ENCODE results near the gene FITM1. TPM values are rescaled to one million over a fixed set of nuclear protein-coding genes. Genes with fewer than 3 reads are reported as not detected.

Gene FITM1
- total RNA-seq, 1 donor from 2014 or later: 0.51 TPM

DNA sequence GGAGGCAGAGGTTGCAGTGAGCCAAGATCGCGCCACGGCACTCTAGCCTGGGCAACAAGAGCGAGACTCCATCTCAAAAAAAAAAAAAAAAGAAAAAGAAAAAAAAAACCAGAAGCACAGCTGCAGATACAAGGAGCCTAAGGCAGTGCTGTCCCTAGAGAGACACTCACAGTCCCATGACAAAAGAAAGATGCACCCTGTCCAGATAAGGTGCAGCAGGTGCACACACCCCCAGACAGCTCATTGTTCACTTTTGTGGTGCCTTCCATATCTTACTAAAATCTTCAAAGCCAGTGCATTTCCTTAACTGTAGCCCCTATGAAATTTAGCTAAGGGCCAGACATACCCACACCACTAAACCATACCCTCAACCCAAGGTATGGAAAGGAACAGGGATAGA is 8.0 kb upstream of the FITM1 start:
- DNase-seq: no peak

DNA sequence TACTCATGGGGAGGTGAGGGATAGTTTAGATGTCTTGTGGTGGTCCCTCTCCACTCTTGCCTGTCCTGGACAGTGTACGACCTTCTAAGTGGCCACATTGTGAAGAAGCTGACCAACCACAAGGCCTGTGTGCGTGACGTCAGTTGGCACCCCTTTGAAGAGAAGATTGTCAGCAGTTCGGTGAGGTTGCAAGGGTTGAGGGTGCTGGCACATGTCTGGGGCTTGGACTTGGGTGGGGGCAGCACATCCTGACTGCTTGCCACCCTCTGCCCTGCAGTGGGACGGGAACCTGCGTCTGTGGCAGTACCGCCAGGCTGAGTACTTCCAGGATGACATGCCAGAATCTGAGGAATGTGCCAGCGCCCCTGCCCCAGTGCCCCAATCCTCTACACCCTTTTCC is 7.6 kb upstream of the FITM1 start:
- no peak for DNase-seq

DNA sequence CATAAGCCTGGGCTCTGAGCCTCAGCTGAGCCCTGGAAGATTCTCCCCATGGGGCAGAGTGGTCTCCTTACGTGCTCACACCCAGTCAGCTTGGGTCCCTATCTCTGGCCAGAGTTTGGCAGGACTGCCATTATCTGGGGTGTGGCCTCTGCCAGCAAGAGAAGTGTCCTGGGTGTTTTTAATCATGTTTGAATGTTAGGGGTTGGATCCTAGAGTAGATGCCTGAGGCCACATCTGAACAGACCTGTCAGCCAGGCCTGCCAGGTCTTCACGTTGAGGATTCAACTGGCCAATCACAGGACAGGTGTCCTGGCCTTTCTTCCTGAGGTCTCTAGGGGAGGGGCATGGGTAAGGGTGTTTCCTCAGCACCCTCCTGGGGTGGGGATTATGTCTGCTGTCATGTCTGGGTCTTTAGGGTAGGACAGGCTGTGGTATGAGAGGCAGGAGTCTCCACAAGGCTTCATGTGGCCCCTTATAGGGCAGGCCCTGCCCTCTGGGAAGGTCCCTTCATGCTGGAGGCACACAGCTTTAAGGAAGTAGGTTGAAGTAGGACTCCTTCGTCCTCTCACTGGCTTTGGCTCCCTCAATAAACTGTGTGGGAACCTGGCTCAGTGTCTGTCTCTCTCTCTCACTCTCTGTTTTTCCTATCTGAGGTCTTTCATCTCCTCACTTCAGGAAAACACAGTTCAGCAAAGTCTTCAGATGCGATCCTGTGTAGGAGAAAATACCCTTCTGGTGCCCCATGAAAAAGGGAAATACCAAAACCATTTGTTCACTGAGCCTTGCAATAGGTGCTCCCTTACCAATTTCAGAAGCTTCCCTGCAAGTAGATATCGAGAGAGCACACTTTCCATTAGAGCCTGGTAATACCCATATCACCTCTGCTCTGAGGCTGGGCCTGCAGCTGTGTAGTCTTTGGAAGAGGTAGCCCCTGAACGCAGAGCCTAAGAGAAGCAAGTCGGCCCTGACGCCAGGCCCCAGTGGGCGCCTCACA is 6.7 kb upstream of the FITM1 start:
- no peak for DNase-seq

DNA sequence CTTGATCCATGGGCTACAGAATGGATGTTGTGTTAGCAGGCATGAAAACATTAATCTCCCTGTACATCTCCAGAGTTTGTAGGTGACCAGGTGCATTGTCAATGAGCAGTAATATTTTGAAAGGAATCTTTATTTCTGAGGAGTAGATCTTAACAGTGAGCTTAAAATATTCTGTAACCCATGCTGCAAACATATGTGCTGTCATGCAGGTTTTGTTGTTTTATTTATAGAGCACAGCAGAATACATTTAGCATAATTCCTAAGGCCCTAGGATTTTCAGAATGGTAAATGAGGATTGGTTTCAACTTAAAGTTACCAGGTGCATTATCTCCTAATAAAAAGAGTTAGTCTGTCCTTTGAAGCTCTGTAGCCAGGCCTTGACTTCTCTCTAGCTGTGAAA is 3.5 kb upstream of the FITM1 start:
- no peak for DNase-seq

DNA sequence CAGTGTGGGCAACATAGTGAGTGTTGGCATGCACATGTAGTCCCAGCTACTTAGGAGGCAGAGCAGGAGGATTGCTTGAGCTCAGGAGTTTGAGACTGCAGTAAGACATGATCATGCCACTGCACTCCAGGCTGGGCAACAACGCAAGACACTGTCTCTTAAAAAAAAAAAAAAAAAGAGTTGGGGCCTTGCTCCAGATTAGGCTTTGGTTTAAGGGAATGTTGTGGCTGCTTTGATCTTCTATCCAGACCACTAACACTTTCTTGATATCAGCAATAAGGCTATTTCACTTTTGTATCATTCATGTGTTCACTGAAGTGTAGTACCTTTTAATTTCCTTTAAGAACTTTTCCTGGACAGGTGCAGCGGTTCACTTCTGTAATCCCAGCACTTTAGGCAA is 2.8 kb upstream of the FITM1 start:
- DNase-seq: no peak

DNA sequence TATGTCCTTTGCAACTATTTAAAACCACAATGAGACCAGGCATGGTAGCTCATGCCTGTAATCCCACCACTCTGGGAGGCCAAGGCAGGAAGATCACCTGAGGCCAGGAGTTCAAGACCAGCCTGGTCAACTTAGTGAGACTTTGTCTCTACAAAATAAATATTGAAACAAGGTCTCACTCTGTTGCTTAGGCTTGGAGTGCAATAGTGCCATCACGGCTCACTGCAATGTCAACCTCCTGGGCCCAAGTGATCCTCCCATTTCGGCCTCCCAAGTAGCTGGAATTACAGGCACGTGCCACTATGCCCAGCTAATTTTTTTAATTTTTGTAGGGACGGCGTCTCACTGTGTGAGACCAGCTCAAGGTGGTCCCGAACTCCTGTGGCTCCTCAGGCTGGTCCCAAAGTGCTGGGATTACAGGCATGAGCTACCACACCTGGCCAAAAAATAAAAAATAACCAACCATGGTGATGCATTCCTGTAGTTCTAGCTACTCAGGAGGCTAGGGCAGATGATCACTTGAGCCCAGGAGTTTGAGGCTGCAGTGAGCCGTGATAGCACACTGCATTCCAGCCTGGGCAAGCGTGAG is 955 bp upstream of the FITM1 start:
- DNase-seq: no peak

DNA sequence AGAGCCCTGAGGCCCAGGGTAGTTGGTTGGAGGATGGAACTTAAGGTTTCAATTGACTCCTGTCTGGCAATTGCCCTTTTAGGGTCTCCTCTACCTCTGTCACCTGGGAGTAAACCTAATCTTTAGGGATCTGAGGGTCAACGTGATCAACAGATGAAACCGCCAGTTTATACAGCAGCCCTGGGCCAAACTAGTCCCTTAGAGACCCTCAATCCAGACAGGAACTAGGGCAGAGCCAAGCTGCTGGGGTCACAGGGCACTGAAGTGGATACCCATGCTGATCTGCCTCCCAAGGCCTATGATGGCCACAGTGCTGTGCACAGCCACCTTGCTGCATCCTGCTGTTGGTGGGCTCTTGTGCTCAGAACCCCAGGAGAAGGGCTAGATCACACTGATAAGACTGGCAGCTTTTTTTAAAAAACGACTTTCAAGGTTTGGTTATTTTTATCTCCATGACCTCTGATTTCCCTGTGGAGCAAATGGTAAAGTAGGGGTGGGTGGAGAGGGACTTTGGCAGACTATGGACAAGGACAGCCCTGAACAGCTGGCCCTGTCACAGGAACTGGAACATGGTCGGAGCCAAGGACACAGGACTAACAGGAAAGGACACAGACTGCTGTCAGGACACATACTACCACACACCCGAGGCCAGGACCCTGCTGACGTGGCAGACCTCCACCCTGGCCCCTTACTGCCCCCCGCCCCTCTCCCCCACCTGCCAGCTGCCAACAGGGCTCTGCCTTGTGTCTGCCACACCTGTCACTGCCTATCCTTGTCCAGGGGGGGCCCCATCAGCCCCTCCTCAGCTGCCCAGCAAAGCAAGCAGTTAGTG is 474 bp downstream of the FITM1 start:
- no peak for DNase-seq

DNA sequence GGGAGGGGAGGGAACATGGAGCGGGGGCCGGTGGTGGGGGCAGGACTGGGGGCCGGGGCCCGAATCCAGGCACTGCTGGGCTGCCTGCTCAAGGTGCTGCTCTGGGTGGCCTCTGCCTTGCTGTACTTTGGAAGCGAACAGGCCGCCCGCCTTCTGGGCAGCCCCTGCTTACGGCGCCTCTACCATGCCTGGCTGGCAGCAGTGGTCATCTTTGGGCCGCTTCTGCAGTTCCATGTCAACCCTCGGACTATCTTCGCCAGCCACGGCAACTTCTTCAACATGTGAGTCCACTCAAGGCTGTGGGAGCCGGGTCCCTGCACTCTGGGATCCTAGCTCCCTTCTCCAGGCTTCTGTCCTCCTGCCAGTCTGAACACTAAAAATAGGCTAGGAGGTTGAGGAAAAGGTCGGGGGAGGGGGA is 1.1 kb downstream of the FITM1 start:
- no peak for DNase-seq

DNA sequence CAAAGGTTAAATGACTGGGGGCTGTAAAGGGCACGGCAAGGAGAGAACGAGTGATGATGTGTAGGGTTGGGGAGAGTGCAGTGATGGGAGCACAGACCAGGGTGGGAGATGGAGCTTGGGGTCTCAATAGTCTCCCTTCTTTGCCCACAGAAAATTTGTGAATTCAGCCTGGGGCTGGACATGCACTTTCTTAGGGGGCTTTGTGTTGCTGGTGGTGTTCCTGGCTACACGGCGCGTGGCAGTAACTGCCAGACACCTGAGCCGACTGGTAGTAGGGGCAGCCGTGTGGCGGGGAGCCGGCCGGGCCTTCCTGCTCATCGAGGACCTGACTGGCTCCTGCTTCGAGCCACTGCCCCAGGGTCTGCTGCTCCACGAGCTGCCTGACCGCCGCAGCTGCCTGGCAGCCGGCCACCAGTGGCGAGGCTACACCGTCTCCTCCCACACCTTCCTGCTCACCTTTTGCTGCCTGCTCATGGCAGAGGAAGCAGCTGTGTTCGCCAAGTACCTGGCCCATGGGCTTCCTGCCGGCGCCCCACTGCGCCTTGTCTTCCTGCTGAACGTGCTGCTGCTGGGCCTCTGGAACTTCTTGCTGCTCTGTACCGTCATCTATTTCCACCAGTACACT is 1.7 kb downstream of the FITM1 start:
- no peak for DNase-seq

DNA sequence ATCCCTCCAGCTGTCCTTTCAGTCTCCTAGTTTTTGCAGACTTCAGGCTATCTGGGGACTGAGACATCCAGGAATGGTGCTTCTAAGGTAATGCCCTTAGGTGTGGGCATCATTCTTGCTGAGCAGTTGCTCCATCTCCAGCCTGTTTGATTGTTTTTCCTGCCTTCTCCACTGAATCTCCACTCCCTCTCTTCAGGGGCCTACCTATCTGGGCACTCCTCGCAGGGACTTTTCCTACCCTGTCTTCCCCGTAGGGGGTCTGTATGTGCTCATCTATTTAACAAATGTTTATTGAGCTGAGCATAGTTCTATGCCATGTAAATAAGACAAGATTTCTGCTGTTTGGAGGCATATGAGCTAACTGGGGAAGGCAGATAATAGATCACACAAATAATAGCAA is 2.5 kb downstream of the FITM1 start:
- no peak for DNase-seq

DNA sequence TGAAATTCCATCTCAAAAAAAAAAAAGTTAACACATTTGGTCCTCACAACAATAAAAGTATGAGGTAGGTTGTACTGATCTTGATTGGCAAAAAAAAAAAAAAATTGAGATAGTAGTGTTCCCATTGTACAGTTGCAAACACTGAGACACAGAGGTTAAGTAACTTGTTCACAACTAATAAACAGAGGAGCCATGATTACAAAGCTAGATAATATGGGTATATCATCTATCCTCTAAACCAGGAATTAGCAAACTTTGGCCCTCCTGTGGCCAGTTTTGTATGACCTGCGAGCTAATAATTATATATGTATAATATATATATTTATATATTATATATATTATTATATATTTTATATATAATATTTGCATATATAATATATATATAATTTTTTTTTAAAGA is 3.3 kb downstream of the FITM1 start:
- DNase-seq: no peak

DNA sequence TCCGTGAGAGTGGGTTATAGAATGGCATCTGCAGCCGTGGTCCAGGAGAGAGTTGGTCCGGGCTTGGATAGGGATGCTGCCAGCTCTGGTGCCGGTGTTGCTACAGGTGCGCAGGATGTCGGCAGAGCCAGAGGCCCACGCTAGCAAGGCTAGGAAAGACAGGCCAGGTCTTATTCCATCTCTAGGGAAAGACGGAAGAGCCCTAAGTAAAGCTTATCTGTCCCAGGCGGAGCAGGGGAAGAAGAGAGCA is 5.0 kb downstream of the FITM1 start:
- no peak for DNase-seq

DNA sequence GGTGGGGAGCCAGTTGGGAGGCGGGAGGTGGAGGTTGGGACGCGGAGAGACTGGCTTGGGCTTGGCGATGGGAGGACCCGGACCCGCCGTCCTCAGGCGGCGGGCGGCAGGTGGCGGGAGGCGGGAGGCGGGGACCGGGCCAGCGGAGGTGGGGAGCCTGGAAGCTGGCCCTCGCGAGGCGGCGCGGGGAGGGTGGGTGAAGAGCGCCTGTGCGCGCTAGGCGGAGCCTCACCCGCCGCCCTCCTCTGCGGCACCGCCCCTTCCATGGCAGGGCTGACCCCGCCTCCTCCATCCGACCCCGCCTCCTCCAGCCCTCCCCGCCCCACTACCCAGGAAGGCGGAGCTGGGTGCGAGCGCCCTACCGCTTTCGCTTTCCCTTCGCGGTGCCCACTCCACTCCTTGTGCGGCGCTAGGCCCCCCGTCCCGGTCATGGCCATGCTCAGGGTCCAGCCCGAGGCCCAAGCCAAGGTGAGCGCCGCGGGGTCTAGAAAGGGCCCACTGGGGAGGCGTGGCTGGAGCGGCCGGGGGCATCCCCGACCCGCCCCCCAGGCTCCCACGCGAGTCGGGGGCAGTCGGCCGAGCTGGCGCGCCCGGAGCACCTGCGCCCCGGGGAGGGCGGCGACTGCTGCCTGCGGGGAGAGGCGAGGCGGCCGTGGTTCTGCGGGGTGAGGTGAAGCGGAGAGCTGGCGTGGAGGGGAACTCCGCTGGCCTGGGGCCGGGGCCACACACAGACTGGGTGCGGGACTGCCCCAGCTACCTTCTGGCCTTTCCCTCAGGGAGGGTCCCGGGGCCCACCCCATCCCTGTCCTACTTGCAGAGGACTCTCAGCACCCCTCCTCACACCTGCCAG is 5.6 kb downstream of the FITM1 start, which contains the start of gene PSME1:
Gene PSME1 (plus strand): TSS at position 361 of the 850 bp plus-strand sequence. CDS start 69 bp downstream, at position 430.
- peak; percentile 92 for DNase-seq

DNA sequence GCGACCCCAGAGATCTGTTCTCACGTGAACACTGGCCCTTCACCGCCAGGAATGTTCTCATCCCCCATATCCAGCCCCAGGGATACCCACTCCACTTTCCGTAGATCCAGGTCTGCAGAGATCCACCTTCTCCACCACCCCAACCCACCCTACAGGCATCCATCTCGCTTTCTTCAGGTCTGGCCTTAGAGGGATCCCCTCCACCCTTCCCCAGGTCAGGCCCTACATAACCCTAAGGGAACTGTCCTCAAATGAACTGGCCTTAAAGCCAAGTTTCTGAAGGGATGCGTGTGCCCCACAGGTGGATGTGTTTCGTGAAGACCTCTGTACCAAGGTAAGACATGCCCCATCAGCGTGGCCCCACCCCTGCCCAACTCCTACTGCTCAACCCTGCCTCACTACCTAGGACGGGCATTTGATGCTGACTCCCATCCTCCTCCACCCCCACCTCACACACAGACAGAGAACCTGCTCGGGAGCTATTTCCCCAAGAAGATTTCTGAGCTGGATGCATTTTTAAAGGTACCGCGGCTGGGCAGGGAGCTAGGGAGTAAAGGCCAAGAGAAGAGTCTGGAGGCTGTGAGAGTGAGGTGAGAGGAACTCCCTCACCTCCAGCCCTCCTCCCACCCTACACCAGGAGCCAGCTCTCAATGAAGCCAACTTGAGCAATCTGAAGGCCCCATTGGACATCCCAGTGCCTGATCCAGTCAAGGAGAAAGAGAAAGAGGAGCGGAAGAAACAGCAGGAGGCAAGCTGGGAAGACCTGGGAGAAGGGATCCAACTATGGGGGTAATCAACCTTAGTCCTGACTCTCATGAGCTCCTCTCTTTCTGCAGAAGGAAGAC is 6.4 kb downstream of the FITM1 start:
- DNase-seq: no peak

DNA sequence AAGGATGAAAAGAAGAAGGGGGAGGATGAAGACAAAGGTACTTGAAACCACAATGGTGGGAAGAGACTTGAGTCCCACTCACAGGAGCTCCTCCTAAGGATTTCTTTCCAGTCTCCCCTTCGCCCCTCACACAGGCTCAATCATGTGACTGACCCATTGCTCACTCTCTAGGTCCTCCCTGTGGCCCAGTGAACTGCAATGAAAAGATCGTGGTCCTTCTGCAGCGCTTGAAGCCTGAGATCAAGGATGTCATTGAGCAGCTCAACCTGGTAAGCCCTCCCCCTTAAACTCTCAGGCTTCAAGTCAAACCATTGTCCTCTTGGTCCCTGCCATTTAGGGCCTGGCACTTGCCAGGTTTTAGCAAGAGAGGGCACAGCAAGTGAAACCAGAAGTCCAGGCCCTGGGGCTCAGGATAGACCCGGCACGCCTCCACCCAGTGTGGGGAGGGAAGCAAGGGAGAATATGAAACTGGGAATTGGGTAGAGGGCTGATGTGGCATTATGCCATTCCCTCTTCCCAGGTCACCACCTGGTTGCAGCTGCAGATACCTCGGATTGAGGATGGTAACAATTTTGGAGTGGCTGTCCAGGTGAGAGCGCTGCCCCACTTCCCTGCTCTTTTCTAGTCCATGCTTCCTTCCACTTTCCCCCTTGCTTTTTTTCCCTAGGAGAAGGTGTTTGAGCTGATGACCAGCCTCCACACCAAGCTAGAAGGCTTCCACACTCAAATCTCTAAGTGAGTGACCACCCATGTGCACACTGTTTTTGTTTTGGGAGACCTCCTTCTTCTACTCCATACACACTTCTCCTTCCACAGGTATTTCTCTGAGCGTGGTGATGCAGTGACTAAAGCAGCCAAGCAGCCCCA is 7.3 kb downstream of the FITM1 start:
- no peak for DNase-seq

DNA sequence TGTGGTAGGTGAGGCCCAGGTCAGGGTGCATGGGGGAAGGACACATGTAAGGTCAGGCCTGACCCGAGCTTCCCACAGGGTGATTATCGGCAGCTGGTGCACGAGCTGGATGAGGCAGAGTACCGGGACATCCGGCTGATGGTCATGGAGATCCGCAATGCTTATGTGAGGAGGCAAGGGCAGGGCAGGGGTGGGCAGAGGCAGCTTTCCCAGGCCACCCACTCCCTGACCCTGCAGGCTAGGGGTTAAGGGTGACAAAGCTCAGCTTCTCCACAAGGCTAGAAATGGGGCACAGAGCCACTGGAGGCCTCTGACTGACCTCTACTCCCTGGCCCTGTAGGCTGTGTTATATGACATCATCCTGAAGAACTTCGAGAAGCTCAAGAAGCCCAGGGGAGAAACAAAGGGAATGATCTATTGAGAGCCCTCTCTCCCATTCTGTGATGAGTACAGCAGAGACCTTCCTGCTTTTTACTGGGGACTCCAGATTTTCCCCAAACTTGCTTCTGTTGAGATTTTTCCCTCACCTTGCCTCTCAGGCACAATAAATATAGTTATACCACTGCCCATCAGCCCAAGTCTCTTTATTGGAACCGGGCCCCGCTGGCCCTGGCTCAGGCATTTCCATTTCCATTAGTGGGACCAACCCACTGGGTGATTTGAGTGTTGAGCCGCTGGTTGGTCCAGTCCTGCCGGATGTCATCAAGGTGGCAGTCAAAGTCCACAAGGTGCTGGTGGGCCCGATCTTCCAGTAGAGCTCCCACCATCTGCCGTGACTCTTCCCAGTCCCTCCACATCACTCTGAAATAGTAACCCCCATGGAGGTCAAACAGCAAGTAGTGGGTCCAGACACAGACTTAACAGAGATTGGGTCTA is 8.2 kb downstream of the FITM1 start:
- DNase-seq: no peak

DNA sequence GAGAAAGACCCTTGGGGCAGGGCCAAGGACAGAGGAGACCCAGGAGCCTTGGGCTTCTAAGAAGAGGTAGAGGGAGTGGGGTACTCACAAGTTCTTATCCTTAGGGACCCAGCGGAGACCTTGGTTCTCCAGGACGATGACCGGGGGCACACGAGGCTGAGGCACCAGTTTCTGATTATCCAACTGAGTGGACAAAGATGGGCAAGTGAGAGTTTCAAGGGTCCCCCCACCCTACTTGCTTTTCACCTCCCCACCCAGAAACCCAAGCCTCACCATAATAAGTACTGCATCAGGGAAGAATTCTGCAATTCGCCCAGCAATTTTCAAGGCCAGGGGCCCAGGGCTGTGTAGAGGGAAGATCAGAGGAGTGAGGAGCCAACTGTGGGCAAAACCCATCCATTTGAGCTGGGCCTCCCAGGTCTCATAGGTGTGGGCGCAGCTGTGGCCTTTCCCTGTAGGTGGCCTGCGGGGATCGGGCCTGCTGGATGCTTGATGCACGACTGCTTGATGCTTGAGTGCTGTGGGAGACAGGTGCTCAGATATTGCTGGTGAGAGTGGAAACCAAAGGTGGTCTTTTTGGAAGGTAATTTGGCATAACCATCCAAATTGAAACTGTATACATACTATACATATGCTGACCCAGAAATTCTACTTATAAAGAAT is 8.9 kb downstream of the FITM1 start:
- DNase-seq: no peak

Data from dermis blood vessel endothelial cell (primary cell).